NCI-H2029 treated with DMSO at 0.1 percent for 48 hours (cell line): ENCODE results near the gene TRIM68.

ENCODE experiments used
- DNase-seq: peaks from one replicate; lab custom pipeline; 2025; lab: John Stamatoyannopoulos, UW

The TRIM68 gene, protein sequence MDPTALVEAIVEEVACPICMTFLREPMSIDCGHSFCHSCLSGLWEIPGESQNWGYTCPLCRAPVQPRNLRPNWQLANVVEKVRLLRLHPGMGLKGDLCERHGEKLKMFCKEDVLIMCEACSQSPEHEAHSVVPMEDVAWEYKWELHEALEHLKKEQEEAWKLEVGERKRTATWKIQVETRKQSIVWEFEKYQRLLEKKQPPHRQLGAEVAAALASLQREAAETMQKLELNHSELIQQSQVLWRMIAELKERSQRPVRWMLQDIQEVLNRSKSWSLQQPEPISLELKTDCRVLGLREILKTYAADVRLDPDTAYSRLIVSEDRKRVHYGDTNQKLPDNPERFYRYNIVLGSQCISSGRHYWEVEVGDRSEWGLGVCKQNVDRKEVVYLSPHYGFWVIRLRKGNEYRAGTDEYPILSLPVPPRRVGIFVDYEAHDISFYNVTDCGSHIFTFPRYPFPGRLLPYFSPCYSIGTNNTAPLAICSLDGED

DNA sequence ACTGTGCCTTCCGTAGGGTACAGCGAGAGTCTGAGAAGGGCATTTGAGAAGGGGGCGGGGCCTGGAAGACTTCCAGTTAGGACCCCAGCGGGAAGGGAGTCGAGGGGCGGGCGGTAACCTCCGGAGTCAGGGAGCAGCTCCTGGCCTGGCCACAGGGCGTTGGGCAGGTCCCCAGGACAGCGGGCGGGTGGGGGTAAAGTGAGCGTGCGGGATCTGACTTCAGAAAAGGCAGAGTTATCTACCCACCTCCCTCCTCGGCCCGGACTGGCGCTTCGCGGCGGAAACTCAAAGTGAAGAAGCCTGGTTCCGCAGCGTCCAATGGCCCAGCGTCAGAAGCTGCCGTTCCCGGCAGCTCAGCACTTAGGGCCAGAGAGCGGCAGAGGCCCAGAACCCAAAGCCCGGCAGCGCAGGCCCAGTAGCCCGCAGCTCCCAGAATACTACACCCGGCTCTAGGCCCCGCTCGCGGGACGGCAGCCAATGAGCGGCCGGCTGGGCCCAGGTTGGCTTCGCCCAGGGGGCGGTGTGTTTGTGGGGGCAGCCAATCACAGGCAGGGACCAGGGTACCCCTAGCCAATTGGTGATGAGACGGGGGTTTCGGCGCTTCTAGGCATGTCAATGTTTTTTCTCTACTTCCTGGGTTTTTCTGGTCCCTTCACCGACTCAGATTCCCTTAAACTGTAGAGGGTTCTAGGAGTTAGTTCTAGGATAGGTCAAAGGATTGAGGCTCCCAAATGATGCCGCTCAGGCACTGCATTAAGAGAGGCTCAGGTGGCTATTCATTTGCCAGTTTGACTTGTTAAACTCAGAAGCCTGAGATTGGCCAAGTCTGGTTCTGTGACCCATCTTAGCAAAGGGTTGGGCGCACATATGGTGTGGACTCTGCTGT, at the start of gene TRIM68:
TRIM68 (minus strand) TSS at position 451 of the 886 bp plus-strand sequence. CDS start 2,727 bp downstream, outside the sequence.
- DNase-seq: peak; percentile 87

DNA sequence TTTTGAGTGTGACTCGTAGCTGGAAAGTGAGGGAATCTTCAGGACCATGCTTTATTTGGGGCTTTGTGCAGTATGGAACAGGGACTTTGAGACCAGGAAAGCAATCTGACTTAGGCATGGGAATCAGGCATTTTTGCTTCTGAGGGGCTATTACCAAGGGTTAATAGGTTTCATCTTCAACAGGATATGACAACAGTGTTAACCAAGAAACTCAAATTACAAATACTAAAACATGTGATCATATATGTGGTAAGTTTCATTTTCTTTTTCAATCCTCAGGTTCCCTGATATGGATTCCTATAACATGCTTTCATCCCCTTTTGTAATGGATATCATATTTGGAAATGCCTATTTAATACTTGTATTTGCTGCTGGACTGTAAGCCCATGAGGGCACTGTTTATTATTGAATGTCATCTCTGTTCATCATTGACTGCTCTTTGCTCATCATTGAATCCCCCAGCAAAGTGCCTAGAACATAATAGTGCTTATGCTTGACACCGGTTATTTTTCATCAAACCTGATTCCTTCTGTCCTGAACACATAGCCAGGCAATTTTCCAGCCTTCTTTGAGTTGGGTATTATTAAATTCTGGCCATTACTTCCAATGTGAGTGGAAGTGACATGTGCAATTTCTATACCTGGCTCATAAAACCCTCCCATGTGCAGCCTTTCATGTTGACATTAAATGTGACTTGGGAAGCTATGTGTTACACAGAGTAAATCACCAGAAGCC, 46.8 kb upstream of the TRIM68 start:
- no peak for DNase-seq

DNA sequence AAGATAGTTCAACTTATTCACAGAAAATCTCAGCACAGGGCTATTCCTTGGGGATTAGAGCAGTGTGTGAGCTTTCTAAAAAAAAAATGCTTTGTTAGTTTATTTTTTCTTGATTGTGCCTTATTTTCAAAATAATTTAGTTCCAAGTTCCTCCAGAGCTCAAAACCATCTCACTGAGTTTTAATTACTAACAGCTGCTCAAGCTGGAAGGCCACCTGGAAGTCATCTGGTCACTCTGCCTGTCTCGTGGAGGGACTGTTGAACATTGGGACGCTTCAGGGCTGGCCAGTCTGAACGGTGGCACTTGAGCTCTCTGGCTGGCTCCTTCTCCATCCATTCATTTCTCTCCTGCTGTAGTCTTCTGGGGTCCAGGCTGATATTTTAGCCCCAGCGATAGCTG, 39.7 kb upstream of the TRIM68 start:
- DNase-seq: no peak

DNA sequence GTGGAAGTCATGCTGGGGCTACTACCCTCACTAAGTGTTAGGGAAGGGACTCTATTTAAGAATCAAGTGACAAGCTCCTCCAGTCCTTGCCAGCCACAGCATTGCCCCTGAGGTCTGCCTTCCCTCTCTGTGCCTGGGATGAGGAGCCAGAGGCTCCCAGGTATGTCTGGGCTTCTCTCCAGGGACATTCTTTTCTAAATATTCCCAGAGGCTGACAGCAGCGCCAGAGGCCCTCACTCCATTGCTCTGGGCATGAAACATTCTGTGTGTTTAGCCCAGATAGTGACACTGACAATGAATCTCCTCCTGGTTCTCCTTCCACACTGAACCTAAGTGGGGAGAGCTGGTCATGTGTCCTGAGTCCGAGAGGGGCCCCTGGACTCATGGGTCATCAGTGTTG, 37.9 kb upstream of the TRIM68 start:
- no peak for DNase-seq

DNA sequence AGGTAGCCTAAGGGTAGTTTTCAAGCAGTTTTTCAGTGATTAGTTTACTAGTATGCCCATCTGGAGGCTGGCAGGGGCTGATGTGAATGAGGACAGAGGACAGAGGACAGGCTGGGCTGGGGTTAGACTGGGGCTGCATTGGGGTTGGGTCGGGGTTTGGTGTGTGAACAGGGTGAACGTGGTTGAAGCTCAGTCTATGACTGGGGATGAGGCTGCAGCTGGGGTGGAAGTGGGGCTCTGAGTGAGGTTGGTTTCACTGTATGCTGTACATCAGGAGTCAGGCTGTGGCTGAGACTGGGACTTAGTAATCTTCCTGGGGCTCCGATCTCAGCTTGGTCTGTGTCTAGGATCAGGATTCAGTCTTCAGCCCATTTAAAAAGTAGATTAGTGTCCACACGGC, 36.2 kb upstream of the TRIM68 start:
- DNase-seq: no peak

DNA sequence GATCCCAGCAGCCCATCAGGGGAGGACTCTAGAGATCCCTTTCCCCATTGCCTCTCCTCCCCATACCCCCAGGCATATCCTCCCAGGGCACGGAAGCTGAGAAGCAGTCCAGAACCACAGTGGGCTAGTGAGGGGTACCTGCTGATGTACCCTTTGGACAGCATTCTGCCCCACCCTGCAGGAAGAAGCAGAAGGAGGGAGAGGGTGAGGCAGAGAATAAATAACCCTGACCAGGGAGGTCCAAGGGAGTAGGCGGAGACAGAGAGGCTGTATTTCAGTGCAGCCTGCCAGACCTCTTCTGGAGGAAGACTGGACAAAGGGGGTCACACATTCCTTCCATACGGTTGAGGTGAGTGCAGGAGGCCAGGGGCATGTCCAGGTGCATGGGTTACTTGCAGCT, 35.7 kb upstream of the TRIM68 start, which contains the start of gene OR51E1:
OR51E1 (plus strand) TSS at position 301 of the 400 bp plus-strand sequence. CDS start 8,545 bp downstream, outside the sequence.
- no peak for DNase-seq

DNA sequence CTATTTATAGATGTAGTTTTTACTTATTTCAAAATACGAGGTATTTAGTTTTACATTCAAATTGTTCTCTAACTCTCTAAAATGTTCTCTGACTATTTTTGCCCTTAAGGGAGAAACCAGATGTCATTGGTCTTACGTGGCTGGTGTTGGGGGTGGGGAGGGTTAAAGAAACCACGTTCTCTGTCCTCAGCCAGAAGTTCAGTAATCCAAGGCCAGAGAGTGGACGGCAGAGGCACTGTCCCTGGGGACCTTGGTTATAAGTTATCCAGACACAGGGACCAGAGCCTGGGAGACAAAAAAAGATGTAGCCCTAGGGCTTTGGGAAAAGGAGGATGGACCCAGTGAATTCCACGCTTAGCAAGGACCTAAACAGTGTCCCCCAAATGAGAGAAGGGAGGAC, 35.0 kb upstream of the TRIM68 start:
- no peak for DNase-seq

DNA sequence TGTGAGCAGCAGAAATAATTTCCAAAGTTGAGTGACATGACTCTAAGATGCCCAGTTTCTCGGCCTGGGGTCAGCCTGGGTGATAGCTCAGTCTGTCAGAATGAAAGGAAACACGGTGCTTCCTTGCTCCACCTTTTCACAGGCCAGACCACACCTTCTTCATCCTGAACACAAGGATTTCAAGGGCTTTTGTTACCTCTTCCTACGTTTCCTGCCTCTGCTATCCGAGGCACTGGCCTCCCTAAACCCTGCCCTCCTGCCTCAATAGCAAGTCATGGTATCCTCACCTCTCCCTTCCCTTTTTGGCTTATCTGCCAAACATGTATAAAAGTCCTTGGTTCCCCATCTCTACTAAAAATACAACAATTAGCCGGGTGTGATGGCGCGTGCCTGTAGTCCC, 34.0 kb upstream of the TRIM68 start:
- no peak for DNase-seq

DNA sequence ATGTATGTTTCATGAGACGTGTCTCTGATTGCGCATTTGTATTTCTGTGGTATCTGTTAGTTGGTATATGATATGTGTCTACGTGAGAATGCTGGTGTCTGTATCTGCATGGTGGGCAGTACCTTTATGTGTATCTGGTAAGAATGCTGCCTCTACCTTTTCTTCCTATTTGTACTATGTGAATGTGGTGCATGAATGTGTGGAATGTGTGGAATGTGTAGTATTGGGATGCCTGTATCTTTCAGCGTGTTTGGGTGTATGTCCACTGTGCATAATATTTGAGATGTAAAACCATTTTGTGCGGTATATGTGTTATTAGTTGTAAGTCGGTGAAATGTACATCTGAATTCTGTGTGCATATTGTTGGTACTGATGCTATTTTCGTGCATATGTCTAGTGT, 33.5 kb upstream of the TRIM68 start:
- no peak for DNase-seq

DNA sequence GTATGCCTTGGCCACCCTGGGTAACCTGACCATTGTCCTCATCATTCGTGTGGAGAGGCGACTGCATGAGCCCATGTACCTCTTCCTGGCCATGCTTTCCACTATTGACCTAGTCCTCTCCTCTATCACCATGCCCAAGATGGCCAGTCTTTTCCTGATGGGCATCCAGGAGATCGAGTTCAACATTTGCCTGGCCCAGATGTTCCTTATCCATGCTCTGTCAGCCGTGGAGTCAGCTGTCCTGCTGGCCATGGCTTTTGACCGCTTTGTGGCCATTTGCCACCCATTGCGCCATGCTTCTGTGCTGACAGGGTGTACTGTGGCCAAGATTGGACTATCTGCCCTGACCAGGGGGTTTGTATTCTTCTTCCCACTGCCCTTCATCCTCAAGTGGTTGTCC, 31.9 kb upstream of the TRIM68 start:
- DNase-seq: no peak

DNA sequence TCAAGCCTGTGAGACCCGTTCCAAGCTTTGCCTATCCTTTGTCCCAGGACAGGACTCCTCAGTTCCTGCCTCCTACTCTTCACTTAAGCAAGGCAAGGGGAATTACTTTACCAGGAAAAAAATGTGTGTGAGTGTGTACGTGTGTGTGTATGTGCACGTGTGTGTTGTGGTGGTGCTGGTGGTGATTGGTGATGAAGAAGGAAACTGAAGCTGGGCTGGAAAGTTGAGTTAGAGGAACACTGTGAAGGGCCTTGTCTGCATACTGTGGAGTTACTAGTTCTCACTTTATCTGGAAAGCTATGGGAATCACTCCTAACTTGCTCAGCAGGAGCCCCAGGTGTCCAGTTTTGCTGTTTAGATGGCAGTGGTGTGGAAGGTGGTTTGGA, 29.6 kb upstream of the TRIM68 start:
- no peak for DNase-seq

DNA sequence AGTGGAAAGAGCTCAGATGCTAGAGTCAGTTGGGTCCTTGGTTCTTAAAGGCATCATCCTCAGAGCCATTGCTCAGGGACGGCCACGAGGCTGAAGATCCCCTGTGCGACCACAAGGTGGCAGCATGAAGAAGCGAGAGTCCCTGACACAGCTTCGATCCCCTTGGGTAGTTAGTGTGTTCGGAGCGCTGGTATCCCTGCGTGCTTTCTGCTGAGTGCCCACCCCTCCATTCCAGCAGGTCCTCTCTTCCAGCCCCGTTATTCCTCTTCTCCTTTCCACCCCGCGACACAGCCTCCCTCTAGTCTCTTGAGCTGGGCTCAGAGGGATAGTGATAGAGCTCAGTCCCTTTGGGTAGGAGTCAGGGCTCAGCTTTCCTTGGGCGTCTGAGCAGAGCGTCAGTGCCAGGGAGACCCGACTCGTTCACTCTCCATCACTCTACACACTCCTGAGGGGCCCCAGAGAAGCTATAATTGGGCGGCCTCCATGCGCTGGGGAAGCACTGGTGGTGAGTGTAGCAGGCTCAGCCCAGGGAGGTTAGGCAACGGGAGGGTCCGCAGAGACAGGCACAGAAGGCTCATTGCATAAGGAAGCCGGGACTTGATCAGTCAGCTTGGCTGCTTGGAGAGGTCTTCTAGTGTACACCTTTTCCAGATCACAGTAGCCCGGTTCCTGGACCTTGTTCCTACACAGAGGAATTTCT, 29.1 kb upstream of the TRIM68 start, which contains the start of gene OR51D1:
OR51D1 (plus strand) TSS at position 516 of the 700 bp plus-strand sequence. CDS start 2,314 bp downstream, outside the sequence.
- DNase-seq: peak; percentile 61

DNA sequence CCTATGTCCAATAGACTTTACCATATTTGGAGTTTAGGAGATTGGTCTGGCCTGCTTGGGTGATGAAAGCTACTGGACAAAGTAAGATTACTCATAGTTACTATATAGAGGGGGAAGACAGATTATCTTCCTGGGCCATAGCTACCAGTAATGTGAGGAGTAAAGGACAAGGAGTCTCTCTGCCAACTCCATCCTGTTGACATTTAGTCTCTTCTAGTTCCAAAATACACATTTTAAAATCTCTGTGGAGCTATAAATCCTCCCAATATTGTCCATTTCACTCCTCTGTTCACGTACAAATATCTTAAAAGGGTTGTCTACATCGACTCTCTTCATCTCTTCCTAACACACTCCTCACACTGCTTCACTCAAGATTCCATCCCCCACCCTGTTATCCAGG, 28.1 kb upstream of the TRIM68 start:
- DNase-seq: no peak

DNA sequence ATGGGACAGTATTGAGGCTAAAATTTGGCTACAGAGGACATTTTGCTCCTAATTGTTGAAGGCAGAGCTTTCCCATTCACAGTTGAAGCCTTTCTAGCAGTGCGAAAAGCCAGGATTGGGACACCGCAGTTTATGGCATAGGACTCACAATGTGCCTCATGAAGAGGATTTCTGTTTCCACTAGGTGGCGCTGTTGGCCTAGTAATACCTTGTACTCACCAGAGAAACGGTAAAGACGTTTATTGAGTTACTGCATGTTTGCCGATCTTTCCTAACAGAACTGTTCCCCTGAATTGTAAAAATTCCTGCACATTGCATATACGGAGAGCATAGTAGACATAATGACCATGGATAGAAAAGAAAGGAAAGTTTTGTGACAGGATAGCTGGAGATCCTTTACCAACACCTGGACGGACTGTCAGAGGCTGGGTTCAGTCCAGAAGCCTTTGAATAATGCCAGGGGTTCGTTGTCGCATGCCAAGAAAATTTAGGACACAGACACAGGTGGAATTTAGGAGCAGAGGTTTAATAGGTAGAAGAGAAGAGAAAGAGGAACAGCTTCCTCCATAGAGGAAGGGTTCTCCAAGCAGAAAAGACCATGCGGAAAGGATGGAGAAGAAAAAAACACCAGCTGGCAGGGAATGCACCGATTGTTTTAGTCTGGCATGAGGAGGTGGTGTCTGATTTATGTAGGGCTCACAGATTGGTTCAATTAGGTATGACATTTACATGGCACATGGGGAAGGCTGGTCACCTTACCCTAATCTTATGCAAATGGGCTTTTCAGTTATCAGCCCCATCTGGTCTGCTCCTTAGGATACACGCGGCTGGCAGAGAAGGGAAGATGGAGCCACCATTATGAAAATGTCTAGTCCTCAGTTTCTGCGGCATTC, 18.4 kb upstream of the TRIM68 start:
- peak; percentile 82 for DNase-seq

DNA sequence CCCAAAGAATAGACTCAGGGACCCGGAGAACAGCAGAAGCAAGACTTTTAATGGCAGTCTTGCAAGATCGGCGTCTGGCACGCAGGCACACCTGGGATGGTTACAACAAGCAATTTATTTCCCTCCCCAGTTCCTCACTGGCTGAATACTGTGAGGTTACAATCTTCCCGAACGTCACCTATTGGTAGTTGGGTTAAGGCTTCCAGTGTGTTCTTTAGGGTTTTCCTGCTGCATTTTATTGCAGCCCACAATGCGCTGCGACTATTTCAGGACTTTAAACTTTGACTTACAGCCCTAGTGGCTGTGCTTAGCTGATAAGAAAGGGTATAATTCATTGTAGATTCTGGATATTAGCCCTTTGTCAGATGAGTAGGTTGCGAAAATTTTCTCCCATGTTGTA, 11.5 kb upstream of the TRIM68 start:
- no peak for DNase-seq

DNA sequence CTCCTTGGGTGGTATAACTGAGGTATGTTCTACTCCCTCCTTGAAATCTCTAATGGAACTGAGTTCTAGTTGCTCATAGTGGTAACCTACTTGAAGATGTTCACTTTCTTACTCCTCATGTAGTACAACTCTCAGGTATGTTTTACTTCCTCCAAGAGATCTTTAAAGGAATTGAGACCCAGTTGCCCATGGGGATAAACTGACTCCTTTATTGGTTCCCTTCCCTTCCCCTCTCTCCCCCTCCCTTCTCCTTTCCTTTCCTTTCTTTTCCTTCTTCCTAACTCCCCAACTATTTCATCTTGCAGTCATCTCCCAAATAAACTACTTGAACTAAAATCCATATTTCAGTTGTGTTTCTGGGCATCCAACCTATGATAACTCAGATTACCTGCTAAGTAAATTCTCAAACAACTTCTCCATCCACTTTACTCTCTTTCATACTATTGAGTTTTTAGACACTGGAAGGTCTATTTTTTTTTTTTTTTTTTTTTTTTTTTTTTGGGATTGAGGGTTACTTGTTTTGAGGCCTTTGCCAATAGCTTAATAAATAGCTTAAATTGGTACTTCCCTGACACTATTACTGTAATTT, 7.9 kb upstream of the TRIM68 start:
- DNase-seq: no peak

DNA sequence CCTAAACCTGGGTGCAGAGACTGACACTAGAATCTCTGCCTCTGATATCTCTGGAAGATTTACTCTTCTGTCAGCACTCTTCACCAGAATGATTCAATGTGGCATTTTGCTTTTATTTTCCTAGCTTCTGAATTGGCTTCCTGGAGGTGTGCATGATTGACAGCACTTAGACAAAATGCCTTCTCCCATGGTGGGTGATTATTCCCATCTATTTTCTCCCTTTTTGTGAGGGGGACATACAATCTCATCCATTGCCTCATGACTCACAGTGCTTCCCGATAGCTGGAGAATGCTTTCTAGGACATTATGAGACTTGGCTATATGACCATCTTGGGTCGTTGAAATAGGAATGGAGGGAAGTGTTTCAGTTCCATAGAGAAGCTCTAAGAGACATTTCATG, 4.0 kb upstream of the TRIM68 start:
- no peak for DNase-seq

DNA sequence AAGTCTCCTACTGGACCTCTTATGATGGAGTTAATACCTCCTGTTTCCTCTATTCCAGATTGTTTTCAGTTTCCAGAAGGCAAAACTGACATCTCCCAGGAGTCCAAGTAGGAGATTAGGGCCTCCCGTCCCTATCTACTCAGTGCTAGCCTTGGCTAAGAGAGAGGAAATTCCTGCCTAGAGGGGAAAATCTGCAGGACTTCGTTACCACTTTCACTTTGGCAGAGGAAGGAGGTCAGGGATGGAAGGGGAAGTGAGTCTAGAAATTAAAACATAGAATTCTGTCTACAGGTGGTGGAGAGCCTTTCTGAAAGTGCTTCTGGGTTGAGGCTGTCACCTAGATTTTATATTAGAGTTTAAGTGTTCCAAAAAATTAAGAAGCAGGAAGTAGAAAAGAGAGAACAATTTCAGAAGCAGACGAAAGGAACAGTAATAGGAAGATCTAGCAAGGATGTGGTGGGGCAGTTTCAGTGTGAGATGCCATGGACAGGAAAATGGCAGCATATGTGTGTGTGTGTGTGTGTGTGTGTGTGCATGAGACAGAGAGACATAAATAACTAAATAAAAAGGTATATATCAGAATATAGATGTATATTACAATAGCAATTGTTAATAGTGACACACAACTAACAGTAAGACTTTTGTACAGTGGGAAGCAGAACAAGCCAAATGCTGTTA, 2.4 kb upstream of the TRIM68 start:
- DNase-seq: no peak

DNA sequence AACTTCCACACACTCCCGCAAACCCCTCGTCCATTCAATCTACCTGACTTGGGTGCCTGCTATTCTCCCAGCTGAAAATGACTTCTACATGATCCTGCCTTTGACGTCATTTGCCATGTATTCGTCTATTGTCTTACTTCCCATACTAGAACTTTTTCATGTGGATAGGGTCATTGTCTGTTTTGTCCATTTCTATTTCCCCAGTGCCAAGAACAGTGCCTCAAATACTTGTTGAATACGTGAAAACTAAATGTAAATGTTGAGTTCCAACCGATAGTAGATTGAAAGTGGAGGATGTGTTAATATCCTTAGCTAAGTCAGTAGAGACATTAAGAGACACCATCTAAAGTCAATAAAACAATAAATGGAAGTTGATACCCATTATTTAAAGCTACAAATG, 935 bp downstream of the TRIM68 start:
- DNase-seq: peak; percentile 73
